GM19468 (cell line): ENCODE measurements around the gene COLQ.
"Not testable (repeated sequence)": the region's sequence is repeated elsewhere in the genome, so short reads cannot be mapped to it uniquely, and the experiment has no call there.

Source experiments
- ATAC-seq: cut with Tn5 transposase; IDR thresholded peaks from one replicate; pipeline ENCODE4 v1.9.1; 2021; ENCODE audit warnings: mild to moderate bottlenecking, moderate library complexity, moderate number of reproducible peaks; ENCODE audit not compliant: unreplicated experiment; ENCODE audit errors: extremely low read depth

COLQ gene

GRCh38 chr3:15521573-15521965, at the start of gene COLQ:
Gene COLQ (minus strand): TSS chr3:15521706. CDS start chr3:15521625, 81 bp downstream.
- no peak for ATAC-seq

- ATAC-seq: no peak
These were observed 41.7 kb upstream of the COLQ start for GRCh38 chr3:15563190-15563589.

GRCh38 chr3:15562560-15562959, 41.1 kb upstream of the COLQ start:
- no peak for ATAC-seq

GRCh38 chr3:15558581-15558980, 37.1 kb upstream of the COLQ start:
- no peak for ATAC-seq

- no peak for ATAC-seq
These were observed 36.0 kb upstream of the COLQ start for GRCh38 chr3:15557511-15557946.

- peak; percentile 76 for ATAC-seq
These were observed 35.0 kb upstream of the COLQ start for GRCh38 chr3:15556512-15556911.

GRCh38 chr3:15553749-15554148, 32.2 kb upstream of the COLQ start:
- ATAC-seq: no peak

- ATAC-seq: no peak
These were observed 30.4 kb upstream of the COLQ start for GRCh38 chr3:15551902-15552301.

GRCh38 chr3:15549846-15550245, 28.3 kb upstream of the COLQ start:
- no peak for ATAC-seq

- no peak for ATAC-seq
These were observed 21.1 kb upstream of the COLQ start for GRCh38 chr3:15542614-15543013.

GRCh38 chr3:15541371-15541770, 19.9 kb upstream of the COLQ start:
- ATAC-seq: no peak

- ATAC-seq: no peak
These were observed 17.6 kb upstream of the COLQ start for GRCh38 chr3:15539066-15539465.

GRCh38 chr3:15538345-15538744, 16.8 kb upstream of the COLQ start:
- no peak for ATAC-seq

- ATAC-seq: no peak
These were observed 15.3 kb upstream of the COLQ start for GRCh38 chr3:15536856-15537255.

- no peak for ATAC-seq
These were observed 14.2 kb upstream of the COLQ start for GRCh38 chr3:15535732-15536131.

GRCh38 chr3:15532614-15533013, 11.1 kb upstream of the COLQ start:
- not testable (repeated sequence) for ATAC-seq

- ATAC-seq: no peak
These were observed 9.8 kb upstream of the COLQ start for GRCh38 chr3:15531346-15531745.

GRCh38 chr3:15528854-15529537, 7.5 kb upstream of the COLQ start:
- ATAC-seq: no peak

- ATAC-seq: no peak
These were observed 5.5 kb upstream of the COLQ start for GRCh38 chr3:15527031-15527459.

GRCh38 chr3:15525790-15526189, 4.3 kb upstream of the COLQ start:
- ATAC-seq: no peak

GRCh38 chr3:15523660-15524417, 2.3 kb upstream of the COLQ start:
- ATAC-seq: no peak

- ATAC-seq: no peak
These were observed 510 bp upstream of the COLQ start for GRCh38 chr3:15522016-15522415.
